GM23338 (cell line): ENCODE results near the gene SRGAP1. TPM values are rescaled to one million over a fixed set of nuclear protein-coding genes. Genes with fewer than 3 reads are reported as not detected.
A peak's percentile ranks its signal among the peaks of the same experiment; 100 is the strongest.

ENCODE experiments used
- ATAC-seq: fragments of 200-7000 bp; cut with Tn5 transposase; 3 replicates; pipeline ENCODE4 v1.9.1; 2020
- DNase-seq: peaks from one replicate; pipeline ENCODE4 v3.0.0-alpha.2; 2015; ENCODE audit warnings: low spot score
- H2AFZ ChIP-seq: fragments of 200-600 bp; sonication (generic); 2 replicates; pipeline ENCODE4 v1.8.0; 2016; ENCODE audit warnings: antibody characterized with exemption, mild to moderate bottlenecking, moderate library complexity
- H3F3A ChIP-seq: fragments of 200-600 bp; sonication (generic); replicated peaks from 2 replicates; pipeline ENCODE4 v1.8.0; 2017; ENCODE audit warnings: antibody characterized with exemption, mixed run types, low read depth
- H3K27ac ChIP-seq: fragments of 200-600 bp; sonication (generic); 2 replicates; pipeline ENCODE4 v1.6.1; 2016; ENCODE audit warnings: low read depth
- H3K27me3 ChIP-seq: fragments of 200-600 bp; sonication (generic); 2 replicates; pipeline ENCODE4 v1.8.0; 2016; ENCODE audit warnings: mild to moderate bottlenecking, mixed run types, moderate library complexity; ENCODE audit not compliant: insufficient read depth
- H3K36me3 ChIP-seq: fragments of 200-600 bp; sonication (generic); 2 replicates; pipeline ENCODE4 v1.8.0; 2016; ENCODE audit warnings: mild to moderate bottlenecking; ENCODE audit not compliant: insufficient read depth
- H3K4me1 ChIP-seq: fragments of 200-600 bp; sonication (generic); 2 replicates; pipeline ENCODE4 v1.8.0; 2016; ENCODE audit warnings: mild to moderate bottlenecking, moderate library complexity; ENCODE audit not compliant: insufficient read depth
- H3K4me2 ChIP-seq: fragments of 200-600 bp; sonication (generic); 2 replicates; pipeline ENCODE4 v1.7.1; 2017; ENCODE audit warnings: mixed run types
- H3K4me3 ChIP-seq: fragments of 200-600 bp; sonication (generic); 2 replicates; pipeline ENCODE4 v1.6.1; 2016; ENCODE audit warnings: mixed run types
- H3K79me2 ChIP-seq: fragments of 200-600 bp; sonication (generic); replicated peaks from 2 replicates; pipeline ENCODE4 v1.8.0; 2017; ENCODE audit warnings: mild to moderate bottlenecking; ENCODE audit not compliant: insufficient read depth
- H3K9me2 ChIP-seq: fragments of 200-600 bp; sonication (generic); 2 replicates; pipeline ENCODE4 v1.8.0; 2017; ENCODE audit not compliant: insufficient read depth
- H4K20me1 ChIP-seq: fragments of 200-600 bp; sonication (generic); replicated peaks from 2 replicates; pipeline ENCODE4 v1.8.0; 2017; ENCODE audit warnings: mild to moderate bottlenecking; ENCODE audit not compliant: insufficient read depth
- H3K27ac Mint-ChIP-seq: 2 replicates; pipeline ENCODE4 v1.8.0; 2020; ENCODE audit warnings: inconsistent platforms, mild to moderate bottlenecking, moderate library complexity, mixed read lengths
- H3K27me3 Mint-ChIP-seq: 3 replicates; pipeline ENCODE4 v1.8.0; 2022; ENCODE audit warnings: low read depth, mild to moderate bottlenecking, moderate library complexity, mixed read lengths, inconsistent platforms; ENCODE audit not compliant: insufficient read depth, poor library complexity
- H3K36me3 Mint-ChIP-seq: 3 replicates; pipeline ENCODE4 v1.8.0; 2021; ENCODE audit warnings: low read depth, mild to moderate bottlenecking, inconsistent platforms, moderate library complexity, mixed read lengths
- H3K4me1 Mint-ChIP-seq: 3 replicates; pipeline ENCODE4 v1.8.0; 2020; ENCODE audit warnings: mild to moderate bottlenecking, inconsistent platforms, mixed read lengths
- H3K4me3 Mint-ChIP-seq: 3 replicates; pipeline ENCODE4 v1.8.0; 2021; ENCODE audit warnings: moderate library complexity, mild to moderate bottlenecking, inconsistent platforms, mixed read lengths
- H3K9me3 Mint-ChIP-seq: 3 replicates; pipeline ENCODE4 v1.8.0; 2020; ENCODE audit warnings: moderate library complexity, mild to moderate bottlenecking, inconsistent platforms, mixed read lengths
- CREB1 ChIP-seq: fragments of 250-450 bp; sonication (Bioruptor Pico); IDR thresholded peaks from 2 replicates; pipeline ENCODE4 v1.5.0; 2020; ENCODE audit warnings: low read depth, mild to moderate bottlenecking, moderate library complexity
- CTCF ChIP-seq, 2 experiments: fragments of 200-600 bp in 1 of 2; sonication (generic) in 1 of 2; conservative IDR thresholded peaks; 2 replicates each; pipeline versions ENCODE4 v1.5.1 to v1.6.1; 2016 to 2017; ENCODE audit warnings: antibody characterized with exemption in 2 of 2, low read depth in 2 of 2, mild to moderate bottlenecking in 2 of 2, moderate library complexity in 1 of 2
- ETS1 ChIP-seq: IDR thresholded peaks from 2 replicates; pipeline ENCODE4 v1.6.1; 2016; ENCODE audit warnings: antibody characterized with exemption
- EZH2 ChIP-seq: fragments of 200-600 bp; sonication (generic); IDR thresholded peaks from one replicate; pipeline ENCODE4 v1.8.0; 2017; ENCODE audit warnings: antibody characterized with exemption, mild to moderate bottlenecking, low read depth; ENCODE audit not compliant: unreplicated experiment
- EZH2phosphoT487 ChIP-seq: fragments of 200-600 bp; sonication (generic); IDR thresholded peaks from one replicate; pipeline ENCODE4 v1.8.1; 2018; ENCODE audit warnings: antibody characterized with exemption; ENCODE audit not compliant: unreplicated experiment
- JUNB ChIP-seq: IDR thresholded peaks from one replicate; pipeline ENCODE4 v1.6.1; 2016; ENCODE audit warnings: antibody characterized with exemption; ENCODE audit not compliant: unreplicated experiment
- NANOG ChIP-seq: IDR thresholded peaks from 2 replicates; pipeline ENCODE4 v1.6.1; 2016; ENCODE audit warnings: antibody characterized with exemption, borderline replicate concordance
- POLR2AphosphoS5 ChIP-seq: IDR thresholded peaks from 2 replicates; pipeline ENCODE4 v1.6.1; 2016; ENCODE audit warnings: antibody characterized with exemption, low read depth
- REST ChIP-seq: IDR thresholded peaks from one replicate; pipeline ENCODE4 v1.6.1; 2018; ENCODE audit warnings: antibody characterized with exemption; ENCODE audit not compliant: unreplicated experiment
- STAT1 ChIP-seq: IDR thresholded peaks from one replicate; pipeline ENCODE4 v1.6.1; 2016; ENCODE audit warnings: antibody characterized with exemption; ENCODE audit not compliant: unreplicated experiment
- ZNF114 ChIP-seq: fragments of 250-450 bp; sonication (Bioruptor Pico); IDR thresholded peaks from 2 replicates; pipeline ENCODE4 v1.5.0; 2020; ENCODE audit warnings: mild to moderate bottlenecking, moderate library complexity
- ZNF331 ChIP-seq: fragments of 250-450 bp; sonication (Bioruptor Pico); IDR thresholded peaks from 2 replicates; pipeline ENCODE4 v1.5.0; 2020; ENCODE audit warnings: low read depth, mild to moderate bottlenecking, moderate library complexity
- ZNF462 ChIP-seq: fragments of 250-450 bp; sonication (Bioruptor Pico); IDR thresholded peaks from 2 replicates; pipeline ENCODE4 v1.5.0; 2020; ENCODE audit warnings: mild to moderate bottlenecking, moderate library complexity
- polyA plus RNA-seq: library from polyadenylated mRNA; unstranded; fragments of >200 nt; fragmentation: Nextera tagmentation; extraction: Ambion mirVana; gene quantifications from 2 replicates; pipeline ENCODE4 v1.2.1, GENCODE V29; 2016
- total RNA-seq: library from RNA; depleted of rRNA; stranded (reverse); fragments of >200 nt; shearing (Covaris generic); gene quantifications from 2 replicates; pipeline ENCODE4 v1.2.3, GENCODE V29; 2014

Gene SRGAP1
- total and polyA plus RNA-seq, 2 experiments from 2014 or later: 6.1 to 8.1 TPM

DNA sequence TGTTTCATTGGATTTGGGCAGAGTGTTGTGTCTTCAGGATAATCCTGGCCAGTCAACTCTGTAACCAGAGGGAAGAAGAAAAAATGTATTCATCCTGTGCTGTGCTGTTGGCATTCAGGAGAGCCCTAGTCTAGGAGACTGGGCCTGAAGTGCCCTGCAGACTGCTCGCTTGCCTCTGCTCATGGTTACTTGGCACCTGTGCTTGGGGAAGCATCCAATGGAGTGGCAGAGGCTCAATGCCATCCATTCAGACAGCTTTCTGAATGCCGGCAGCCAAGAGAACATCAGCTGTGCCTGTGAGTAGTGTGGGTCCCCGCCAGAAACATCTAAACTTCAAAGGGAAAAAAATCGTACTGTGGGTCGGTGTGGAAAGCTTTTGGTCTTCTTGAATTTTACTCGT is 124.2 kb downstream of the SRGAP1 start:
- Histone ChIP-seq H3K4me3 (no peak overlapping the region), H3K27me3 (no peaks in the 10 kb centered on the region), H3K79me2 (no peaks in the 10 kb centered on the region; the same call in 1 of the 2 replicates), H3K36me3 (no peaks in the 10 kb centered on the region), H2AFZ (no peak overlapping the region), H3K9me2 (no peaks in the 10 kb centered on the region), H3K4me2 (no peak overlapping the region), H3F3A (no peaks in the 10 kb centered on the region), H3K27ac (no peak overlapping the region), H3K4me1 (peaks cover 17% of the 10 kb centered on the region), H4K20me1 (no peaks in the 10 kb centered on the region)
- Mint-ChIP-seq H3K27me3 (no peaks in the 10 kb centered on the region), H3K4me1 (peaks cover 45% of the 10 kb centered on the region), H3K36me3 (no peaks in the 10 kb centered on the region), H3K27ac (peak overlapping the region; percentile 58; the same call in 1 of the 2 replicates), H3K9me3 (no peaks in the 10 kb centered on the region), H3K4me3 (no peak overlapping the region)
- ATAC-seq (0 out of 3 replicates have a peak, but pooled peaks have one; percentile 29), DNase-seq (no peak)
- TF ChIP-seq ETS1 (no peak), NANOG (no peak), JUNB (no peak), CTCF (conservative IDR thresholded peaks at IDR 0.05; ENCODE audit: low read depth in 2 of 2) (no peak), STAT1 (no peak), ZNF114 (CRISPR knock-in tag) (no peak), EZH2phosphoT487 (no peak), ZNF462 (CRISPR knock-in tag) (no peak), REST (no peak), ZNF331 (no peak), CREB1 (CRISPR knock-in tag) (no peak), EZH2 (no peak), POLR2AphosphoS5 (no peak)
